Measurements from ENCODE around the gene PRR36. TPM values are rescaled to one million over a fixed set of nuclear protein-coding genes. Genes with fewer than 3 reads are reported as not detected.

The PRR36 gene
- total RNA-seq, 2 experiments from 2014 or later: 0.17 TPM; not detected in 1

DNA sequence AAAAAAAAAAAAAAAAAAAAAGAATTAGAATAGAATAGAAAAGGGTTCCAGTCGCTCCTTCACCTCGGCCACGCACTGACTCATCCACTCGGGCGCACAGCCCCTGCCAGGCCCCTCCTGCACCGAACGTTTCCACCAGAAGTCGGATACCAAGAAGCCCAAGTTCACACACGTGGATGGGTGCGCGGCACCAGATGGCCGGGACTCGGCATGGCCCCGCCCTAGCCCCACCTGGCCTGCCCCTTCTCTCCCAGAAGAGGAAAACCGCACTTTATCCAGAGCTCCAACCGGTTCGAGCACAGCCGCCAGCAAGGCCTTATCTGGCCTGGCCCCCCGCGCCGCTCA is 5.9 kb downstream of the PRR36 start:
- H3K4me2 ChIP-seq (ENCODE audit: low read length): peak overlapping the region; percentile 84
- no peaks in the 10 kb centered on the region for H3K9me3 ChIP-seq (ENCODE audit: low read length)
- DNase-seq (ENCODE audit: low spot score): no peak
- no peaks in the 10 kb centered on the region for H3K9me2 ChIP-seq (ENCODE audit: insufficient read depth, low read length)
- no TSS peak for BruUV-seq (replicated peaks)
- H3K4me1 ChIP-seq (ENCODE audit: insufficient read depth, low read length, poor library complexity, severe bottlenecking): peaks cover 40% of the 10 kb centered on the region
- ChIA-PET POLR2A (interaction anchor here (1.2 kb wide), 1 partner anchor 52 kb away, joined by 3 read pairs; the partner anchor contains the start of gene SNAPC2), CTCF (ENCODE audit: unreplicated experiment) (interaction anchor here (1.8 kb wide), 1 partner anchor 53 kb away, joined by 6 read pairs; no protein-coding TSS in a partner anchor)
- no peaks in the 10 kb centered on the region for H4K20me1 ChIP-seq (ENCODE audit: insufficient read depth, low read length)
- H2AFZ ChIP-seq (ENCODE audit: low read length): peak overlapping the region; percentile 17; the same call in 1 of the 2 replicates
- no peaks in the 10 kb centered on the region for H3K79me2 ChIP-seq (ENCODE audit: insufficient read depth, low read depth, low read length)
- intact Hi-C loops (cut with micrococcal nuclease; ENCODE audit: unreplicated experiment): no loop called here
- H3K27ac ChIP-seq (ENCODE audit: low read depth, low read length, poor library complexity, severe bottlenecking): no peak overlapping the region
- no peaks in the 10 kb centered on the region for H3K36me3 ChIP-seq (ENCODE audit: insufficient read depth, low read length)
- no peak for TF ChIP-seq EZH2phosphoT487 (IDR thresholded peaks at IDR 0.05; ENCODE audit: borderline replicate concordance, low read depth, low read length)
- TF ChIP-seq CTCF (conservative IDR thresholded peaks at IDR 0.05; ENCODE audit: low read length): no peak
- H3K4me3 ChIP-seq (ENCODE audit: low read depth, low read length, poor library complexity, severe bottlenecking): peak overlapping the region; percentile 65

- Histone ChIP-seq H3K9me2 (ENCODE audit: insufficient read depth, low read length) (no peaks in the 10 kb centered on the region), H3K79me2 (ENCODE audit: insufficient read depth, low read depth, low read length) (no peaks in the 10 kb centered on the region), H3K4me1 (ENCODE audit: insufficient read depth, low read length, poor library complexity, severe bottlenecking) (peaks cover 37% of the 10 kb centered on the region), H3K36me3 (ENCODE audit: insufficient read depth, low read length) (no peaks in the 10 kb centered on the region), H3K27ac (ENCODE audit: low read depth, low read length, poor library complexity, severe bottlenecking) (no peak overlapping the region), H3K4me2 (ENCODE audit: low read length) (no peak overlapping the region), H2AFZ (ENCODE audit: low read length) (no peak overlapping the region), H3K9me3 (ENCODE audit: low read length) (no peaks in the 10 kb centered on the region), H3K4me3 (ENCODE audit: low read depth, low read length, poor library complexity, severe bottlenecking) (no peak overlapping the region), H4K20me1 (ENCODE audit: insufficient read depth, low read length) (no peaks in the 10 kb centered on the region)
- no peak for DNase-seq (ENCODE audit: low spot score)
- ChIA-PET CTCF (ENCODE audit: unreplicated experiment) (interaction anchor here (0.6 kb wide), 1 partner anchor 59 kb away, joined by 3 read pairs; no protein-coding TSS in a partner anchor), POLR2A (no interaction called here)
- intact Hi-C loops (cut with micrococcal nuclease; ENCODE audit: unreplicated experiment): no loop called here
- no peak for TF ChIP-seq CTCF (conservative IDR thresholded peaks at IDR 0.05; ENCODE audit: low read length)
- TF ChIP-seq EZH2phosphoT487 (IDR thresholded peaks at IDR 0.05; ENCODE audit: borderline replicate concordance, low read depth, low read length): no peak
- BruUV-seq (replicated peaks): no TSS peak
These were observed 6.9 kb downstream of the PRR36 start for GRCh38 chr19:7867092-7867844.

DNA sequence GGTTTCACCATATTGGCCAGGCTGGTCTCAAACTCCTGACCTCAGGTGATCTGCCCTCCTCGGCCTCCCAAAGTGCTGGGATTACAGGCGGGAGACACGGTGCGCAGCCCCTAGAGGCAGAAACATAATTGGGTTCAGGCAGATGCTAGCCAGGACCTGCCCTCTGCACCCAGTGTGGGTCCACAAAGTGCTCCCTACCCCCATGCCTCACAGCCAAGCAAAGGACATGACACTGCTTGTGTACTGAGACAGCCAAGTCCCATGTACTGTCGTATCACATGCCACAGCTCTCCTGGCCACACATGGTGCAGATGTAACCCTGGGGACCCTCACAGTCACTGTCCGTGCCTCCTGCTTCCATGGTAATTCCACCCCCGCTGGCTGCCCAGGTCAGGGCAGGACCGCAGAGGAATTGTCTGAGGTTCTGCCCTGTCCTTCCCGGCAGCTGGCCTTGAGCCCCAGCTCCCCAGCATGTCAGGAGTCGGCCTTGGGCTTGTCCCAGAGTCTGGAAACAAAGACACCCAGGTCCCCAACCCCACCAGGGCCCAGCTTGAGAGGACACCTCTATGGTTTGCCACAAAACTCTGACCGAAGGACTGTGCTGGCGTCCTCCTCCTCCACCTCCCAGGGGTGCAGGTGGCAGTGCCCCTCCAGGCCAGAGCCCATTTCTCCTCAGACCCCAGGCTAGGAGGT is 7.6 kb downstream of the PRR36 start:
- H3K36me3 ChIP-seq (ENCODE audit: insufficient read depth, low read length): no peaks in the 10 kb centered on the region
- H4K20me1 ChIP-seq (ENCODE audit: insufficient read depth, low read length): no peaks in the 10 kb centered on the region
- no peaks in the 10 kb centered on the region for H3K79me2 ChIP-seq (ENCODE audit: insufficient read depth, low read depth, low read length)
- H3K9me2 ChIP-seq (ENCODE audit: insufficient read depth, low read length): no peaks in the 10 kb centered on the region
- CTCF ChIA-PET (ENCODE audit: unreplicated experiment): no interaction called here
- no peak for DNase-seq (ENCODE audit: low spot score)
- H2AFZ ChIP-seq (ENCODE audit: low read length): no peak overlapping the region
- no peak overlapping the region for H3K4me3 ChIP-seq (ENCODE audit: low read depth, low read length, poor library complexity, severe bottlenecking)
- H3K4me1 ChIP-seq (ENCODE audit: insufficient read depth, low read length, poor library complexity, severe bottlenecking): peaks cover 36% of the 10 kb centered on the region
- intact Hi-C loops (cut with micrococcal nuclease; ENCODE audit: unreplicated experiment): no loop called here
- no peak for TF ChIP-seq CTCF (conservative IDR thresholded peaks at IDR 0.05; ENCODE audit: low read length)
- no peak for TF ChIP-seq EZH2phosphoT487 (IDR thresholded peaks at IDR 0.05; ENCODE audit: borderline replicate concordance, low read depth, low read length)
- no peak overlapping the region for H3K27ac ChIP-seq (ENCODE audit: low read depth, low read length, poor library complexity, severe bottlenecking)
- POLR2A ChIA-PET: no interaction called here
- H3K9me3 ChIP-seq (ENCODE audit: low read length): no peaks in the 10 kb centered on the region
- H3K4me2 ChIP-seq (ENCODE audit: low read length): no peak overlapping the region
- no TSS peak for BruUV-seq (replicated peaks)

Measured in OCI-LY7 (cell line).